Islet of Langerhans (tissue), 1 donor: ENCODE results near the gene RBM10.

Experiments used
- FAIRE-seq: peaks from one replicate; lab custom pipeline; 2011; peaks lifted over from hg19 to GRCh38; lab: Jason Lieb, UNC

RBM10 gene

DNA sequence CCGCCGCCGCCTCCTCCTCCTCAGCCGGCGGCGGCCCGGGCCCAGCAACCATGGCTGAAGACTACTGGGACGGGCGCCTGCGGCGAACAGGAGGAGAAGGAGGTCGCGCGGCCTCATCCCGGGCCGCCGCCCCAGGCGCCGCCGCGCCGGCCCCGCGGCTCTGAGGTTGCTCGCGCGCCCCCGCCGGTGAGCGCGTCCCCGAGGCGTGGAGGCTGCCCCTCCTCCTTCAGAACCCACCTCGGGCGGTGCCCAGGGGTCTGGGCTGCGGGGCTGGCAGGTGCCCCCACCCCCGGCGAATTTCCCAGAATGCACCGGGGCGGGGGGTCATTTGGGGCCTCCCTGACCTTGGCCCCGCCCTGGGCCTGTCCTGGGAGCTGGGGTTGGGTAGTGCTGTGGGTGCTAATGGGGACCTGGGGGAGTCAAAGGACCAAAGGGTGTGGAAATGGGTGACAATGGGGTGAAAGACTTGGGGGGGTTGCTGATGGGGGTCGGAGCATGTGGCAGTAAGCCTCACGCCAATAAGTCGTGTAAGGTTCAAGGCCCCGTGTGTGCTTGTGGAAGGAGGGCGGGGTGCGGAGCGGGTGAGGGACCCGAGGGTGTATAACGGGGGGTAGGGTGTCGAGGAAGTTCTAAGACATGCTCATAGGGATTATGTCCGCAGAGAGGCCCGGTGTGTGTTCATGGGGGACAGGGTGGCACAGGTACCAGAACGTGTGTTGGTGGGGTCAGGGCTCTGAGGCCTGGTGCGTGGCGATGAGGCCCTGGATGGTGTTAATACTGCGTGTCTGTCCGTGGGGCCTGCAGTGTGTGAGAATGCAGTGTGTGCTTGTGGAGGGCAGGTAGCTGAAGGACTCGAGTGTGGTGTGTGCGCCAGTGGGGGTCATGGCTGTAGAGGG, 74.1 kb downstream of the RBM10 start:
- FAIRE-seq, result no peak

DNA sequence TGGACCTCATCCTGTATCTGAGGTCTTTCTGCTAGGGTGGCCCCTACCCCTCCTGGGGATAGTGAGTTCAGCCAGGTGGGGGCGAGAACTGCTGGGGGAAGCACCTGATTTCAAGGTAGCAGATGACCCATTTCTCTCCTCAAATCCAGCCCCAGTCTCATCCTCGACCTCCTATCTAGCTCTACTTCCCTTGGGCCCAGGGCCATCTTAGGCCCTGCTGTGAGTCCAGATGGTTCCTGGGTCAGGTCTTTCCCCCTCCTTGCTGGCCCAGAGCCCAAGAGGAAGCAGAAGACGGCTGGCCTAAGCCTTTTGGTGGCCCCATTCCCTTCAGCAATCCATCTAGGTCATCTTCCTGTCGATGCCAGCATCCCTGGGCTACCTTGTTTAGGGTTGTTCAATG, 76.7 kb downstream of the RBM10 start:
- no peak for FAIRE-seq

DNA sequence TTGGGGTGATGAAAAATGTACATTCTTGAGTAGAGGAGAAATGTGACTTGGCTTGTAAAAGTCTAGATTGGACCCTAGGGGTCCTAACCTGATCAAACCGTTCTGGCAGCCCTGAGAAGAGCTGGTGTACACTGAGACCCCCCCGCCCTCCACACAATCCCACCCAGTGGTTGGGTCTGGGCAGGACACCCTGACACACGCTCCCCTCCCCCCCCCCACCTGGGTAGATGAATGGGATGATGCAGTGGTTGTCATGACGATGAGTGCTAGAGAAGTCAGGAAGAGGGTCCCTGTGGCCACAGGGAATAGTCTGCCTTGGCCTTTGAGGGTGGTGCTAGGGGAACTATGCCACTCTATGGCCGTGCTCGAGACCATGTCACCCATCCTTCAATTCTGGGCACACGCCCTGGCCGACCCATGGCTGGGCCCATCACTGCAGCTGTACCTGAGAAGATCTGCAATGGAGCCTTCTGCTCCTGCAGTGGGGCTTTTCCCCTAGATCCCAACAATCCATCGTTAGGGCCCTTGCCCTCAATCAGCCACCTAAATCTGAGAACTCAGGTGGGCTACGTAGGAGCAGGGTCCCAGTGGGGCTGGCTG, 77.8 kb downstream of the RBM10 start:
- no peak for FAIRE-seq

DNA sequence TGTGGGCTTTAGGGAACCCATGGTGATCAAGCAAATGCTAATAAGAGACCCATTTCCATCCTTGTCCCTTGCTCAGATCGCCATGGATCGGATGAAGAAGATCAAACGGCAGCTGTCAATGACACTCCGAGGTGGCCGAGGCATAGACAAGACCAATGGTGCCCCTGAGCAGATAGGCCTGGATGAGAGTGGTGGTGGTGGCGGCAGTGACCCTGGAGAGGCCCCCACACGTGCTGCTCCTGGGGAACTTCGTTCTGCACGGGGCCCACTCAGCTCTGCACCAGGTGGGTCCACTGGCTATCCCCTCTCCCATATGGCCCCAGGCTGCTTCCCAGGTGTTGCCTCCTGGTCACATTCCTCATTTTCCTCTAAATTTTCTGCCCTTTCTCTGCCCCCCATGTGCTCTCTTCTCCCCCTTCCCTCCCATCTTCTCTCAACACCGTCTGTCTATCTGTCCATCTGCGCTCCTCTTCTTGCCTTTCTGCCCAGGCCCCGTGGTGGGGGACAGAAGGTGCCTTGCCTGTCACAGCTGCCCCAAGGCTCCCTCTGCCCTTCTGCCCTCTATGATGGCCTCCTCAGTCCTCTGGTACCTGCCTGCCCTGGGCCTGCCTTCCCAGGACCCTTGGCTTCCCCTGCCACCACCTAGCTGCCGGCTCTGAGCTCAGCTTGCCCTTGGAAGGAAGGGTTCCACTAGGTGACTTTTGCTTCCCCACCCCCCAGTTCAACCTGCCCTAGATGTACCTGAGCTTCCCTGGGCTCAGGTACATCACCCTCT, 78.6 kb downstream of the RBM10 start:
- FAIRE-seq, result no peak

DNA sequence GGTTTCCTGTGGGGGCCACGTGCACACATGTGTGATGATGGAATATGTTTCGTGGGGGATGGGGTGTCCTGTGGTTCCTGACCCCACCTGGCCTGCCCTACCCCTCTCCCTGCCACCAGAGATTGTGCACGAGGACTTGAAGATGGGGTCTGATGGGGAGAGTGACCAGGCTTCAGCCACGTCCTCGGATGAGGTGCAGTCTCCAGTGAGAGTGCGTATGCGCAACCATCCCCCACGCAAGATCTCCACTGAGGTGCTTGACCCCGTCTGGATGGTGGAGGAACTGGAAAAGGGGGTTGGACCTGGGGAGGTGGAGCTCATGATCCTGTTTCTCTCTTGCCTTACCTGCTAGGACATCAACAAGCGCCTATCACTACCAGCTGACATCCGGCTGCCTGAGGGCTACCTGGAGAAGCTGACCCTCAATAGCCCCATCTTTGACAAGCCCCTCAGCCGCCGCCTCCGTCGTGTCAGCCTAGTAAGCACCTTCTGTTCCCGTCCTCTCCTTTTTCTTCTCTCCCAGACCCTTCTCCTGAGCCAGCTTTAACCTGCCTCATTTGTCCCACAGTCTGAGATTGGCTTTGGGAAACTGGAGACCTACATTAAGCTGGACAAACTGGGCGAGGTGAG, 79.4 kb downstream of the RBM10 start:
- FAIRE-seq, result no peak

DNA sequence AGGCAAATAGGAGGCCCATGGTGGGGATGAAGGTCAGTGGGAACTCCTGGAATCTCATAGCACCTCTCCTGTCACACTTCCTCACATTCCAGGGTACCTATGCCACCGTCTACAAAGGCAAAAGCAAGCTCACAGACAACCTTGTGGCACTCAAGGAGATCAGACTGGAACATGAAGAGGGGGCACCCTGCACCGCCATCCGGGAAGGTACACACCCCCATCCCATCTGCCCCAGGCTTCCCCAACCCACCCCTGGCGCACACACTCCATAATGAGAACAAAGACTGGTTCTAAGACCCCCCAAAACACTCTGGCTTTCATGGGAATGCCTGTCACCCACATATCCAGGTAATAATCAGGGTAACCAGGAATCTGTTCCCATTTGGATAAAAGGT, 79.9 kb downstream of the RBM10 start:
- no peak for FAIRE-seq

DNA sequence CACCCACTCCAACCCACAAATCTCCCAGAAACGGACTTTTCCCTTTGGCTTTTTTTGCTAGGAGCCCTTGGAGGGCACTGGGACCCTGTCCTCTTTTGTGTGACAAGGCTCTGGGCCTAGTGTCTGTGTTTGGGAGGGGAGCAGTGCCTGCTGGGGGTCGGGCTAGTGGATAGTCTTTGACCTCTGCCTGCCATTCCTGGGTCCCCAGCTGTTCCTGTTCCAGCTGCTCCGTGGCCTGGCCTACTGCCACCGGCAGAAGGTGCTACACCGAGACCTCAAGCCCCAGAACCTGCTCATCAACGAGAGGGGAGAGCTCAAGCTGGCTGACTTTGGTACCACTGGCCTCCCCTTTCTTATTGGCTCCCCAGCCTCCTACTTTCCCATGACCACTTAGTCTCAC, 81.0 kb downstream of the RBM10 start:
- FAIRE-seq, result no peak

DNA sequence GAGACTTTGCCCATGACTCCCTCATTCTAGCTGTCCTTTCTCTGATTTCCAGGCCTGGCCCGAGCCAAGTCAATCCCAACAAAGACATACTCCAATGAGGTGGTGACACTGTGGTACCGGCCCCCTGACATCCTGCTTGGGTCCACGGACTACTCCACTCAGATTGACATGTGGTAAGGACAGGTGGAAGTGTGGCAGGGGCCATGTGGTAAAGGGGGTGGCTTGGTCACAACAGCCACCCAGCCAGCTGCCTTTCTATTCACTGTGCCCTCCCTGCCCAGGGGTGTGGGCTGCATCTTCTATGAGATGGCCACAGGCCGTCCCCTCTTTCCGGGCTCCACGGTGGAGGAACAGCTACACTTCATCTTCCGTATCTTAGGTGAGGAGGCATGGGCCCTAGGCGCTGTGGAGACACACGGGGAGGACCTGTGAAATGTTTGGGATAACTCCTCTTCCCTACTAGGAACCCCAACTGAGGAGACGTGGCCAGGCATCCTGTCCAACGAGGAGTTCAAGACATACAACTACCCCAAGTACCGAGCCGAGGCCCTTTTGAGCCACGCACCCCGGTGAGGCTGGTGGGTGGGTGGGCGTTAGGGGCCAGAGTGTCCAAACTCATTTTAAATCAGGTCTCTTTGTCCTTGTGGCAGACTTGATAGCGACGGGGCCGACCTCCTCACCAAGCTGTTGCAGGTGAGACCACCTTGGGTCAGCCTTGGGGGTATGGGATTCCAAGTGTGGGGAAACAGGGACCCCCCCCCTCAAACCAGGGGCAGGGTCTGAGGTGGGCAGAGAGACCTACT, 81.7 kb downstream of the RBM10 start:
- FAIRE-seq, result no peak

DNA sequence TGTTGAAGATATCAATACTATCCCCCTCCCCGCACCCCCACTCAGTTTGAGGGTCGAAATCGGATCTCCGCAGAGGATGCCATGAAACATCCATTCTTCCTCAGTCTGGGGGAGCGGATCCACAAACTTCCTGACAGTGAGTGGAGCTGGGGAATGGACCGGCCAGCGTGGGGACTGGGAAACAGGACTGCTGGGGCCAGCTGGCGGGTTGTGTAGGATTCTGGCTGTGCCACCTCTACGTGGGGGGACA, 82.2 kb downstream of the RBM10 start:
- no peak for FAIRE-seq

DNA sequence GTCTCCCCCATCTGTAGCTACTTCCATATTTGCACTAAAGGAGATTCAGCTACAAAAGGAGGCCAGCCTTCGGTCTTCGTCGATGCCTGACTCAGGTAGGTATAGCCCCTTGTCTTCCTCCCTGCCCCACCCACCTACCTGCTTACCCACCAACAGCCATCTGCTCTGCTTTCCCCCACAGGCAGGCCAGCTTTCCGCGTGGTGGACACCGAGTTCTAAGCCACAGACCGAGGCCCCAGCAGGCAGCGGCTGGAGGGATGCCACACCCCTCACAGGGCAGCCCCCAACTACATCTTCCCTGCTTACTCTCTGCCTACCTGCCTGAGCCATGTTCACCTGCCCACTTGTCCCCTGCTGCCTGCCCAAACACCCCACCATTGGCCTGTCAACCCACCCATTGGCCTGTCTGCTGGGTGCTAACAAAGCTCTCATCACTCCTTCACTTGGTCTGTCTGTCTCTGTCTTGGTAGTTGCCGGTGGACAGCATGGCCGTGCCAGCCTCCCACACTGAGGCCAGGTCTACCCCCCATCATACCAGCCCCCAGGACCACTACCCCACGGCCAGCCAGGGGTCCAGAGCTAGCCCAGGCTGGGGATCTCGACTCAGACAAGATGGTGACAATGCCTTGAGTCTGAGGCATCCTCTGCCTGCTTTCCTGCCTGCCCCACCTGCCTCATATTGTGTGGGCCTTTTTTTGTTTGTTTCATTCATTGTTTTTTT, 83.7 kb downstream of the RBM10 start:
- FAIRE-seq, result no peak

DNA sequence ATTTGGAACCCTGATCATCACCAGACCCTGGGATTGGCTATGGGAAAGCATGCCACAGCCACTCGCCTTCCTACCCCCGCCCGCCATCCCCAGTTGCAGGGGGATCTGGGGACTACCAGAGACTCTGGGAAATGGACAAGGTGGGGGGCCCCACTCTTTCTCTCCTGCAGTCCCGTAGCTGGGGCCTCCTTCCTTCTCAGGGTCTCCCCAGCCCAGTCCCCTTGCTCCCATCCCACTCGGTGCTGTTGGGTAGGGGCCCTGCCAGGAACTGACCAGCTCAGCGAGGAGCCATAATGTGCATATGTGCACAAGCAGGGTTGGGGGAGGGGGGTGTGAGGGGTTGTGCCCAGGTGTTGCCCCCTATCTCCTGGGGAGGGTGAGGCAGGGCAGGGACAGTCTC, 84.4 kb downstream of the RBM10 start:
- FAIRE-seq, result no peak

DNA sequence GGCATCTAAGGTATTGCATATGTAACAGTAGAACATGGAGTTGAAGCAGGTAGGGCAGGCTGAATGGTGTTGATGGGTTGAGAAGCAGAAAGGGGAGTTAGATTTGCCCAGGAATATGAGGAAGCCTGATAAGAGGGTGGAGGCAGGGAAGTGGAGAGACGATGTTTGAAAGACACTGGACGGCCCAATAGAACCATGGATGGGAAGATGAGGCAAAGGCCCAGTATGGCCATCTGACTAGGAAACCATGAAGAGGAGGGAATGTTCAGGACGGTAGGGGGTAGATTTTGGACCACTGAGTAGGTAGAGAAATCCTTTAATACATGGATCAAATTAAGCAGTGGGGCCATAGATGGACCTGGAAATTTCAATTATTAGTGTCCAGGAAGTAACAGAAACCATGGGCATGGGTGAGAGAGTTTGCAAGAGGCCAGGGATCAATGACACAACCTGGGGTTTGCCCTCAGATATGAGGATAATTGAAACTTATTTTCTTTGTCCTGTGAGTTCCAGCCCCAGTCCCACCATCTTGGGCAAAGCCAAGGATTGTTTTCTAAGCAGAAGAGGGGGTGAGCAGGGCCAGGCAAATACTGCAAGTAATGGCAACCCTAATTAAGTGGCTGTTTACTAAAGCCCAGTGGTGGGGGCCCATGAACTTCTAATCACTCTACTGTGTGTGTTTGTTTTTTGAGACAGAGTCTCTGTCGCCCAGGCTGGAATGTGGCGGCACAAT, 85.3 kb downstream of the RBM10 start:
- FAIRE-seq, result no peak

DNA sequence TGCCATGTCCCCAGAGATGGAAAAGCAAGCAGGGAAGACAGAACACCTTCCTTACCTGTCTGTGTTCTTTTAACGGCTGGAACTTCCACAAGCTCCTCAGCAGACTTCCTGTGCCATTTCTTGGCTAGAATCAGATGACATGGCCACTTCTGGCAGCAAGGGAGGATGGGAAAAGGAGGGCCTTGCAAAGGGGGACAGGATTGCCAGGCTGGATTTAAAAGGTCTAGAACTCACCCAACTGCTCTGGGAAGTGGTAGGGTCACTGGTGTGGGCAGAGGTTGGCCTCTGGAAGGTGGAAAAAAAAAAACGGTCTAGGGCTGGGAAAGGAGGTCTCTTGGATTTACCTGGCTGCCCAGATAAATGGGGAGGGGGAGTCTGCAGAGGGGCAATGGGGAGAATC, 86.1 kb downstream of the RBM10 start:
- no peak for FAIRE-seq

DNA sequence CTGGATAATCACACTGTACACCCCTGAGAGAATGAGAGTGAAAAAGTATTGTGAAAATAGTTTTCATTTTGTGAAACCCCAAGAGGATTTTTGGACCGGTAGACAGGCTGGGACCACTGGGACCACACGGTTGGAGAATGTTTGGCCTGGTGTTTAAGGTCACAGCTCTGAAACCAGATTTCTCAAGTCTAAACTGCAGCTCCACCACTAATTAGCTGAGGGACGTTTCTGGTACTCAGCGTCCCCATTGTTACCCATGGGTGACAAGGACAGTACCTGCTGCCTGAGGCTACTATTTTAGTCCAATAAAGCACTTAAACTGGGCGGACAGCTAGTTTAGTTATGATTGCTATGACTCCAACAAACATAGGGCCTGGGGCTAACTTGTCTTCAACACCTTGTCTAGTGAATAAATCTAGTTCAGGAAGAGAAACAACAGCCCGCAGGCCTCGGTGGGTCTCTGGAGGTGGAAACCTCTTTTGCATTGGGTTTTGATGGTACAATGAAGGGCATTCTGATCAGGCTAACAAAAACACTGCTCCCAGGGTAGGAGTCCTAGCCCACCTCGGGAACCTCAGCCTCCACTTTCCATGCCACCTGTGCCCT, 87.3 kb downstream of the RBM10 start:
- no peak for FAIRE-seq

DNA sequence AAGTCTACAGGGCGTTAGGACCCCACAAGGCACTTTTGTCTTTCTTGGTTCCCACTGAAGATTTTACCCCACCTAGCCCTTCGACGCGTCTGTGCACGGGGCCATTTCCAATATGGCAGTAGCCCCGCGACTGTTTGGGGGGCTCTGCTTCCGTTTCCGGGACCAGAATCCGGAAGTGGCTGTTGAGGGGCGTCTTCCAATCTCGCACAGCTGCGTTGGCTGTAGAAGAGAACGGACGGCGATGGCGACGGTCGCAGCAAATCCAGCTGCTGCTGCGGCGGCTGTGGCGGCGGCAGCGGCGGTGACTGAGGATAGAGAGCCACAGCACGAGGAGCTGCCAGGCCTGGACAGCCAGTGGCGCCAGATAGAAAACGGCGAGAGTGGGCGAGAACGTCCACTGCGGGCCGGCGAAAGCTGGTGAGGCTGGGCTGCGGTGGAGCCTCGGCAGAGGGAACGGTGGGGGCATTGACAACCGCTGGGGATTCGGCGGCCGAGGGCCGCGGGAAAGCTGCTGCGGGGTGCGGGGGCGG, 87.8 kb downstream of the RBM10 start, which contains the start of gene USP11:
USP11 (plus strand) TSS at position 207 of the 530 bp plus-strand sequence; CDS start at position 242, 35 bp downstream.
- FAIRE-seq, result no peak

DNA sequence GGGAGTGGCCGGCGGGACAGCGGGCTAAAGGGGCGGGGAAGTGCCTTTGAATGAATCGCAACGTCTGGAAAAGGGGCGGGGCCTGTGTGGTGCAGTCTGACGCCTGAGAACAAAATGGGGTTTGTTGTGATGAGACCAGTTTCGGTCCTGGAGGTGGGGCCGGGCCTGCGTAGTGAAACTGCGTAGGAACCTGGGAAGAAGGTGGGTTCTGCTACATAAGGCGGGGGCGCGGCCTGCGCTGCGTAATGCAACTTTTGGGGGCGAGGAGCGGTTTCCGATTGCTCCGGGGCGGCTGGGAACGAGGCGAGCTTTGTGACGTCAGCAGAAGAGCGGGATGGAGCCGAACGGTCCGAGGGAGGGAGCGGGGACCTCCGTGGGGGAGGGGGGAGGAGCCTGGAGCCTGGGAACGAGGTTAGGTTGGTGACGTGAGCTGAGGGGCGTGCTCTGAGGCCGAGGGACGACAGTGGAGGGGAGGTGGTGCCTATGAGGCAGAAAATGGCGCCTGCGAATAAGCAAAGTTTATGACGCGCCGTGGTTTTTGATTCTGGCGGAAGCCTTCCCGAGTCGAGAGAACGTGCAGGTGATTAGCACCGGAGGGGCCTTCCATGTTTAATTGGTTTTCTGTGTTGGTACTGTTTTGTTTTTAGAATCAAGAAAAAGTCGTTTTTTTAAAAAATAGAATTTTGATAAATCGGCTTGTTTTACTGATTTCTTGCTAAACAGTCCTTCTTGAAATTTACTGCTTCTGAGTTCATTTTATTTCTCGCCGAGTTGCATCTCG, 88.5 kb downstream of the RBM10 start:
- FAIRE-seq, result no peak

DNA sequence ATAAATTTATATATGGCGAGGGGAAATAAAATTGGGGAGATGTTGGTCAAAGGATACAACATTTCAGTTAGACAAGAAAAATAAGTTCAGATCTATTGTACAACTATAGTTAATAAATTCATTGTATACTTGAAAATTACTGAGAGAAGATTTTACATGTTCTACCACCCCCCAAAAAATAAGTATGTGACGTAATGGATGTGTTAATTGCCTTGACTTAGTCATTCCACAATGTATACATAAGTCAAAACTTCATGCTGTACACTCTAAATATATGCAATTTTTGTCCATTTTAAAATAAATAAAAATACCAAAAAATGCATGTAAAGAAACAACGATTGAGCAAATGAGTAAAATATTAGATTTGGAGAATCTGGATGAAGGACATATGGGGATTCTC, 89.6 kb downstream of the RBM10 start:
- no peak for FAIRE-seq

DNA sequence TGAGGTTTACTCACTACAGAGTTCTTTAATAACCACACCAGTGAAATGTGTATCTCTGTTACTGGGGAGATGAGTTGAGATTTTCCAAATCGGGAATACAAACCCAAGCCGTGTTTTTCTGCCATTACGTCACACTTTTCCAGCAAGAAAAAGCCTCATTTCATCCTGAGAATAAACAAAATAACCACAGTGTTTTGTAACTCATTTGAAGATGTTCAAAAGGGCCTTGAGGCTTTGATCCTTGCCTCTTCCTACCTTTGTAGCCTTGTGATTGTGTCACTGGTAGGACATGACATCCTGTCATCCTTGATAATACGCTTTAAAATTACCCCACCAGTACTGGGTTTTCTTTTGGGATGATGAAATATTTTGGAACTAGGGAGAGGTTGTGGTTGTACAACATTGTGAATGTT, 90.7 kb downstream of the RBM10 start:
- no peak for FAIRE-seq
